Activated CD4-positive, CD25-positive, alpha-beta regulatory T cell treated with anti-CD3 and anti-CD28 coated beads, Interleukin-2, amount 50 U/mL, for 16 hours (primary cell): ENCODE results near the gene RELN.

Experiments used
- DNase-seq: peaks from one replicate; pipeline ENCODE4 v3.0.0-alpha.2; 2020; ENCODE audit warnings: low read depth, low spot score

Gene RELN

GRCh38 chr7:103686763-103687162 lies 302.7 kb downstream of the RELN start:
- no peak for DNase-seq

GRCh38 chr7:103686064-103686463 lies 303.4 kb downstream of the RELN start:
- DNase-seq: no peak

- DNase-seq: no peak
These were observed 303.8 kb downstream of the RELN start for GRCh38 chr7:103685646-103686045.

- no peak for DNase-seq
These were observed 306.1 kb downstream of the RELN start for GRCh38 chr7:103683348-103683747.

- DNase-seq: no peak
These were observed 309.0 kb downstream of the RELN start for GRCh38 chr7:103680161-103681144.

GRCh38 chr7:103679151-103680132 lies 310.0 kb downstream of the RELN start:
- DNase-seq: no peak

GRCh38 chr7:103668279-103668941 lies 321.0 kb downstream of the RELN start:
- DNase-seq: no peak

- no peak for DNase-seq
These were observed 323.1 kb downstream of the RELN start for GRCh38 chr7:103666326-103666725.

GRCh38 chr7:103664577-103664976 lies 324.9 kb downstream of the RELN start:
- no peak for DNase-seq

- no peak for DNase-seq
These were observed 328.7 kb downstream of the RELN start for GRCh38 chr7:103660455-103661371.

- DNase-seq: no peak
These were observed 331.1 kb downstream of the RELN start for GRCh38 chr7:103658055-103659005.

GRCh38 chr7:103657474-103657894 lies 332.0 kb downstream of the RELN start:
- DNase-seq: no peak

- DNase-seq: no peak
These were observed 333.2 kb downstream of the RELN start for GRCh38 chr7:103656221-103656620.

- DNase-seq: no peak
These were observed 337.7 kb downstream of the RELN start for GRCh38 chr7:103651593-103652377.

- no peak for DNase-seq
These were observed 340.4 kb downstream of the RELN start for GRCh38 chr7:103649052-103649451.

- no peak for DNase-seq
These were observed 341.3 kb downstream of the RELN start for GRCh38 chr7:103648135-103648534.

- no peak for DNase-seq
These were observed 345.1 kb downstream of the RELN start for GRCh38 chr7:103644319-103644718.

- no peak for DNase-seq
These were observed 349.3 kb downstream of the RELN start for GRCh38 chr7:103640031-103640779.
